GM06990 (cell line): ENCODE data around the gene FOXN3.

Source experiments
- DNase-seq: peaks from one replicate; pipeline ENCODE4 v3.0.0-alpha.2; 2011; ENCODE audit not compliant: insufficient read length; ENCODE audit errors: extremely low read depth
- H3K27me3 ChIP-seq: replicated peaks from 2 replicates; pipeline ENCODE4 v1.6.0; 2011; ENCODE audit warnings: low read length; ENCODE audit not compliant: control insufficient read depth, insufficient read depth
- H3K36me3 ChIP-seq: 2 replicates; pipeline ENCODE4 v1.5.1; 2011; ENCODE audit warnings: low read length; ENCODE audit not compliant: control insufficient read depth, insufficient read depth
- H3K4me3 ChIP-seq: replicated peaks from 2 replicates; pipeline ENCODE4 v1.5.1; 2011; ENCODE audit warnings: low read depth, mild to moderate bottlenecking, control low read depth, low read length
- CTCF ChIP-seq: IDR thresholded peaks from 2 replicates; pipeline ENCODE4 v1.5.1; 2011; ENCODE audit warnings: low read length, control low read depth, mild to moderate bottlenecking, inconsistent platforms; ENCODE audit not compliant: insufficient read depth, poor library complexity, severe bottlenecking

FOXN3 gene

GRCh38 chr14:89144066-89144465 is 273.0 kb downstream of the FOXN3 start:
- Histone ChIP-seq H3K36me3 (no peaks in the 10 kb centered on the region), H3K4me3 (no peak overlapping the region), H3K27me3 (no peaks in the 10 kb centered on the region)
- no peak for DNase-seq
- no peak for TF ChIP-seq CTCF

GRCh38 chr14:89143595-89143994 is 273.4 kb downstream of the FOXN3 start:
- no peak for DNase-seq
- TF ChIP-seq CTCF: no peak
- H3K36me3 ChIP-seq: no peaks in the 10 kb centered on the region
- no peak overlapping the region for H3K4me3 ChIP-seq
- H3K27me3 ChIP-seq: no peaks in the 10 kb centered on the region

- no peak for TF ChIP-seq CTCF
- Histone ChIP-seq H3K27me3 (no peaks in the 10 kb centered on the region), H3K4me3 (no peak overlapping the region), H3K36me3 (no peaks in the 10 kb centered on the region)
- DNase-seq: no peak
These were observed 274.7 kb downstream of the FOXN3 start for GRCh38 chr14:89142366-89142765.

GRCh38 chr14:89141862-89142261 is 275.2 kb downstream of the FOXN3 start:
- TF ChIP-seq CTCF: no peak
- no peak overlapping the region for H3K4me3 ChIP-seq
- no peak for DNase-seq
- no peaks in the 10 kb centered on the region for H3K36me3 ChIP-seq
- no peaks in the 10 kb centered on the region for H3K27me3 ChIP-seq

GRCh38 chr14:89140326-89140725 is 276.7 kb downstream of the FOXN3 start:
- H3K4me3 ChIP-seq: no peak overlapping the region
- H3K36me3 ChIP-seq: no peaks in the 10 kb centered on the region
- DNase-seq: no peak
- TF ChIP-seq CTCF: no peak
- H3K27me3 ChIP-seq: no peaks in the 10 kb centered on the region
